Skeletal muscle cell (primary cell): ENCODE measurements around the gene HOXA13.

Source experiments
- DNase-seq: peaks from one replicate; pipeline ENCODE4 v3.0.0-alpha.2; 2010; ENCODE audit warnings: low read depth
- H3K4me3 ChIP-seq: 2 replicates; pipeline ENCODE4 v1.5.1; 2011; ENCODE audit warnings: low read depth, mild to moderate bottlenecking, control low read depth, low read length, moderate library complexity

HOXA13 gene

GRCh38 chr7:27164367-27165088 lies 35.4 kb downstream of the HOXA13 start:
- H3K4me3 ChIP-seq, result peak overlapping the region; percentile 78
- no peak for DNase-seq

GRCh38 chr7:27164045-27164366 lies 35.9 kb downstream of the HOXA13 start:
- peak overlapping the region; percentile 78 for H3K4me3 ChIP-seq

GRCh38 chr7:27163288-27164044 lies 36.4 kb downstream of the HOXA13 start:
- H3K4me3 ChIP-seq, result peak overlapping the region; percentile 78
- no peak for DNase-seq

More at GRCh38 chr7:27164045-27164366, 35.9 kb downstream of the HOXA13 start:
- DNase-seq, result no peak

GRCh38 chr7:27162561-27163287 lies 37.2 kb downstream of the HOXA13 start:
- no peak for DNase-seq
- peak overlapping the region; percentile 78 for H3K4me3 ChIP-seq

- no peak for DNase-seq
- peak overlapping the region; percentile 78 for H3K4me3 ChIP-seq
Observed at GRCh38 chr7:27161721-27162560, 38.0 kb downstream of the HOXA13 start.

- no peak for DNase-seq
- peak overlapping the region; percentile 78 for H3K4me3 ChIP-seq
Observed at GRCh38 chr7:27161214-27161720, 38.6 kb downstream of the HOXA13 start.

GRCh38 chr7:27160546-27161213 lies 39.2 kb downstream of the HOXA13 start:
- peak overlapping the region; percentile 78 for H3K4me3 ChIP-seq
- no peak for DNase-seq

- no peak for DNase-seq
- H3K4me3 ChIP-seq, result peak overlapping the region; percentile 78
Observed at GRCh38 chr7:27160145-27160545, 39.7 kb downstream of the HOXA13 start.

GRCh38 chr7:27159266-27160144 lies 40.4 kb downstream of the HOXA13 start:
- peak overlapping the region; percentile 78 for H3K4me3 ChIP-seq
- DNase-seq, result no peak

GRCh38 chr7:27158436-27159265 lies 41.2 kb downstream of the HOXA13 start:
- no peak overlapping the region for H3K4me3 ChIP-seq
- no peak for DNase-seq

- DNase-seq, result no peak
- H3K4me3 ChIP-seq, result no peak overlapping the region
Observed at GRCh38 chr7:27157702-27158431, 42.0 kb downstream of the HOXA13 start.

GRCh38 chr7:27156916-27157701 lies 42.8 kb downstream of the HOXA13 start:
- DNase-seq, result no peak
- peak overlapping the region; percentile 82 for H3K4me3 ChIP-seq

GRCh38 chr7:27156508-27156898 lies 43.4 kb downstream of the HOXA13 start, which contains the start of gene HOXA7:
HOXA7 (minus strand) TSS chr7:27156675; CDS start chr7:27156545, 130 bp downstream.
- no peak for DNase-seq
- peak within 1 kb of the TSS; percentile 82 for H3K4me3 ChIP-seq

- peak overlapping the region; percentile 82 for H3K4me3 ChIP-seq
- no peak for DNase-seq
Observed at GRCh38 chr7:27155816-27156507, 43.9 kb downstream of the HOXA13 start.
